Limb (tissue), 2 donors: Measurements from ENCODE around the gene HRNR.
"Not testable (repeated sequence)": the region's sequence is repeated elsewhere in the genome, so short reads cannot be mapped to it uniquely, and the experiment has no call there.

Source experiments
- DNase-seq, 2 donors: peaks; one replicate each; pipeline ENCODE4 v3.0.0-alpha.2; 2016; ENCODE audit errors: extremely low spot score in 2 of 2

HRNR gene

GRCh38 chr1:152224093-152224492, at the start of gene HRNR:
Gene HRNR (minus strand): TSS chr1:152224193. CDS start chr1:152223253, 940 bp downstream.
- no peak for DNase-seq

- not testable (repeated sequence) for DNase-seq
Observed at GRCh38 chr1:152256394-152256793, 32.4 kb upstream of the HRNR start.

GRCh38 chr1:152252157-152252556, 28.2 kb upstream of the HRNR start:
- no peak for DNase-seq

GRCh38 chr1:152251391-152251790, 27.4 kb upstream of the HRNR start:
- DNase-seq: no peak

- DNase-seq: no peak
Observed at GRCh38 chr1:152247316-152247715, 23.3 kb upstream of the HRNR start.

GRCh38 chr1:152244576-152245273, 20.7 kb upstream of the HRNR start:
- DNase-seq: no peak

- DNase-seq: no peak
Observed at GRCh38 chr1:152237093-152237492, 13.1 kb upstream of the HRNR start.

- DNase-seq: no peak
Observed at GRCh38 chr1:152228831-152229230, 4.8 kb upstream of the HRNR start.

GRCh38 chr1:152227310-152227928, 3.4 kb upstream of the HRNR start:
- DNase-seq: no peak

GRCh38 chr1:152225678-152226077, 1.7 kb upstream of the HRNR start:
- DNase-seq: no peak

GRCh38 chr1:152220166-152221163, 3.5 kb downstream of the HRNR start:
- DNase-seq: no peak

- DNase-seq: not testable (repeated sequence)
Observed at GRCh38 chr1:152219438-152219837, 4.6 kb downstream of the HRNR start.

- DNase-seq: no peak
Observed at GRCh38 chr1:152218762-152219436, 5.1 kb downstream of the HRNR start.

GRCh38 chr1:152215604-152216003, 8.4 kb downstream of the HRNR start:
- not testable (repeated sequence) for DNase-seq

- DNase-seq: not testable (repeated sequence)
Observed at GRCh38 chr1:152214911-152215310, 9.1 kb downstream of the HRNR start.

- DNase-seq: no peak
Observed at GRCh38 chr1:152198982-152199381, 25.0 kb downstream of the HRNR start.

- DNase-seq: no peak
Observed at GRCh38 chr1:152197361-152197941, 26.5 kb downstream of the HRNR start.

GRCh38 chr1:152191711-152192110, 32.3 kb downstream of the HRNR start:
- DNase-seq: no peak

- DNase-seq: no peak
Observed at GRCh38 chr1:152191260-152191659, 32.7 kb downstream of the HRNR start.

- DNase-seq: no peak
Observed at GRCh38 chr1:152190589-152190988, 33.4 kb downstream of the HRNR start.
